ENCODE results near the gene ZNF331. TPM values are rescaled to one million over a fixed set of nuclear protein-coding genes. Genes with fewer than 3 reads are reported as not detected.

The ZNF331 gene
- total RNA-seq, 1 experiment from 2014 or later: 29.8 TPM

DNA sequence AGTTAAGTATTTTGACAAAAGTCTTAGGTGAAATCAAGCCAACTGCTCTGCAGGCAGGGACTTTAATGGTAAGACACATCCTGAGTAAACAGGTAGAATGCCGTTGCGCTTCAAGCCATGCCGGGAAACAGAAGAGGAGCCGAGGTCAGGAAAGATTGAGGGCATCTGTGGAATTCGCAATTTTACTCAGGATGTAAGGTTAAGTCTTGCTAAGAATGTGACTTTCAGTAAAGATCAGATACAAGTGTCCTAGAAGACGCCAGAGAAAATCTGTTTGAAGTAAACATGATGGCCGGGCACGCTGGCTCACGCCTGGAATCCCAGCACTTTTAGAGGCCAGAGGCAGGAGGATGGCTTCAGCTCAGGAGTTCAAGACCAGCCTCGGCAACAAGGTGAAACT lies 60.4 kb downstream of the ZNF331 start:
- Histone ChIP-seq H3K4me1 (ENCODE audit: insufficient read depth, low read length, poor library complexity, severe bottlenecking) (no peaks in the 10 kb centered on the region), H3K4me3 (ENCODE audit: low read depth, low read length, poor library complexity, severe bottlenecking) (no peak overlapping the region), H3K36me3 (ENCODE audit: insufficient read depth, low read length, poor library complexity, severe bottlenecking) (no peaks in the 10 kb centered on the region), H3K27ac (ENCODE audit: low read depth, low read length, poor library complexity, severe bottlenecking) (no peak overlapping the region), H3K9me3 (ENCODE audit: low read depth, low read length, poor library complexity, severe bottlenecking) (no peaks in the 10 kb centered on the region), H3K27me3 (replicated peaks; ENCODE audit: insufficient read depth, low read depth, low read length, poor library complexity) (no peaks in the 10 kb centered on the region)
- TF ChIP-seq, protein P1, sequence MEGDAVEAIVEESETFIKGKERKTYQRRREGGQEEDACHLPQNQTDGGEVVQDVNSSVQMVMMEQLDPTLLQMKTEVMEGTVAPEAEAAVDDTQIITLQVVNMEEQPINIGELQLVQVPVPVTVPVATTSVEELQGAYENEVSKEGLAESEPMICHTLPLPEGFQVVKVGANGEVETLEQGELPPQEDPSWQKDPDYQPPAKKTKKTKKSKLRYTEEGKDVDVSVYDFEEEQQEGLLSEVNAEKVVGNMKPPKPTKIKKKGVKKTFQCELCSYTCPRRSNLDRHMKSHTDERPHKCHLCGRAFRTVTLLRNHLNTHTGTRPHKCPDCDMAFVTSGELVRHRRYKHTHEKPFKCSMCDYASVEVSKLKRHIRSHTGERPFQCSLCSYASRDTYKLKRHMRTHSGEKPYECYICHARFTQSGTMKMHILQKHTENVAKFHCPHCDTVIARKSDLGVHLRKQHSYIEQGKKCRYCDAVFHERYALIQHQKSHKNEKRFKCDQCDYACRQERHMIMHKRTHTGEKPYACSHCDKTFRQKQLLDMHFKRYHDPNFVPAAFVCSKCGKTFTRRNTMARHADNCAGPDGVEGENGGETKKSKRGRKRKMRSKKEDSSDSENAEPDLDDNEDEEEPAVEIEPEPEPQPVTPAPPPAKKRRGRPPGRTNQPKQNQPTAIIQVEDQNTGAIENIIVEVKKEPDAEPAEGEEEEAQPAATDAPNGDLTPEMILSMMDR (conservative IDR thresholded peaks at IDR 0.05; ENCODE audit: low read depth, low read length): no peak
- no peak for TF ChIP-seq EZH2 (IDR thresholded peaks at IDR 0.05; ENCODE audit: borderline replicate concordance, low read depth, low read length, poor library complexity, severe bottlenecking)
- DNase-seq (ENCODE audit: low spot score): no peak
- CTCF ChIA-PET: no interaction called here
- intact Hi-C loops (cut with micrococcal nuclease; ENCODE audit: unreplicated experiment): no loop called here
- POLR2A ChIA-PET (ENCODE audit: low non-redundant PET): no interaction called here
- no TSS peak for BruUV-seq (replicated peaks)

DNA sequence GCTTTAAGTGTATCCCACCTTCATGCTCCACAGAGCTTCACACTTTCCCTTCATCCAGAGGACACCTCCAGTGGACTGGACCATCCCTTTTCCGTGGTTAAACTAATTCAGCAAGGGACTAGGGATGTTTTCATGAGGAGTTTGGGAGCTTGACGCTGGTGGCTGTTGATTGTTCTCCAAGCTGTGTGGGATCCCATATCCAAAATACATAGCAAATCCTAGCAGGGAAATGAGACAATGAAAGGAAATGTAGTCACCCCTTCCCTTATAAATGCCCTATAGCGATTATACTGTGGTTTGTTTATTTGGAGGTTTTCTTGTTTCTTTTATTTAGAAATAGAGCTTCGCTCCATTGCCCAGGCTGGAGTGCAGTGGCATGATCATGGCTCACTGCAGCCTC lies 62.3 kb downstream of the ZNF331 start:
- no peaks in the 10 kb centered on the region for H3K4me1 ChIP-seq (ENCODE audit: insufficient read depth, low read length, poor library complexity, severe bottlenecking)
- POLR2A ChIA-PET (ENCODE audit: low non-redundant PET): no interaction called here
- no peaks in the 10 kb centered on the region for H3K36me3 ChIP-seq (ENCODE audit: insufficient read depth, low read length, poor library complexity, severe bottlenecking)
- no TSS peak for BruUV-seq (replicated peaks)
- intact Hi-C loops (cut with micrococcal nuclease; ENCODE audit: unreplicated experiment): no loop called here
- no peaks in the 10 kb centered on the region for H3K27me3 ChIP-seq (replicated peaks; ENCODE audit: insufficient read depth, low read depth, low read length, poor library complexity)
- H3K4me3 ChIP-seq (ENCODE audit: low read depth, low read length, poor library complexity, severe bottlenecking): no peak overlapping the region
- CTCF ChIA-PET: no interaction called here
- TF ChIP-seq EZH2 (IDR thresholded peaks at IDR 0.05; ENCODE audit: borderline replicate concordance, low read depth, low read length, poor library complexity, severe bottlenecking): no peak
- TF ChIP-seq, protein P1 (conservative IDR thresholded peaks at IDR 0.05; ENCODE audit: low read depth, low read length): no peak
- DNase-seq (ENCODE audit: low spot score): no peak
- H3K9me3 ChIP-seq (ENCODE audit: low read depth, low read length, poor library complexity, severe bottlenecking): no peaks in the 10 kb centered on the region
- no peak overlapping the region for H3K27ac ChIP-seq (ENCODE audit: low read depth, low read length, poor library complexity, severe bottlenecking)

DNA sequence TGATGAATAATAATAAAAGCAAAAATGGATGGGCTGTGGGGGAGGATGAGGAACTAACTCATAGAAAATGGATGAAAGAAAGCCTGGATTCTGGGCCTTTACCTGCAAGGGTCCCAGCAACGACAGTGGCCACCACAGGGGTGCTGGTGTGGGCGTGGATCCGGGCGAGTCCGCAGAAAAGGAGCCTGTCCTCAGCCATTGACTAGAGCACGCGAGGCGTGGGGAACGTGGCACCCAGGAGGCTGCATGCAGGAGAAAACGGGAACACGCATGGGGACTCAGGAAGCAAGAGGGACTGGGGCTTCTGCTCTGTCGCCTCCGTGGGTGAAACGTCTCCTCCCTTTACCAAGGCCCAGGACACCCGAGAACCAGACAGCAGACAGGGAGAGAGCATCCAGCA lies 68.1 kb downstream of the ZNF331 start:
- Histone ChIP-seq H3K9me3 (ENCODE audit: low read depth, low read length, poor library complexity, severe bottlenecking) (no peaks in the 10 kb centered on the region), H3K27me3 (replicated peaks; ENCODE audit: insufficient read depth, low read depth, low read length, poor library complexity) (no peaks in the 10 kb centered on the region), H3K4me1 (ENCODE audit: insufficient read depth, low read length, poor library complexity, severe bottlenecking) (no peaks in the 10 kb centered on the region), H3K36me3 (ENCODE audit: insufficient read depth, low read length, poor library complexity, severe bottlenecking) (no peaks in the 10 kb centered on the region), H3K27ac (ENCODE audit: low read depth, low read length, poor library complexity, severe bottlenecking) (no peak overlapping the region), H3K4me3 (ENCODE audit: low read depth, low read length, poor library complexity, severe bottlenecking) (no peak overlapping the region)
- TF ChIP-seq, protein P1 (conservative IDR thresholded peaks at IDR 0.05; ENCODE audit: low read depth, low read length): no peak
- no peak for TF ChIP-seq EZH2 (IDR thresholded peaks at IDR 0.05; ENCODE audit: borderline replicate concordance, low read depth, low read length, poor library complexity, severe bottlenecking)
- ChIA-PET CTCF (no interaction called here), POLR2A (ENCODE audit: low non-redundant PET) (no interaction called here)
- intact Hi-C loops (cut with micrococcal nuclease; ENCODE audit: unreplicated experiment): no loop called here
- no TSS peak for BruUV-seq (replicated peaks)
- no peak for DNase-seq (ENCODE audit: low spot score)
